H9 (cell line): ENCODE data around the gene OR56B4. TPM values are rescaled to one million over a fixed set of nuclear protein-coding genes. Genes with fewer than 3 reads are reported as not detected.

Experiments used
- DNase-seq: peaks from one replicate; pipeline ENCODE4 v3.0.0-alpha.2; 2017
- H2AFZ ChIP-seq: one replicate; pipeline ENCODE4 v1.6.1; 2013; ENCODE audit warnings: mild to moderate bottlenecking, low read length, control low read depth, moderate library complexity
- H2AK5ac ChIP-seq: 2 replicates; pipeline ENCODE4 v1.6.1; 2013; ENCODE audit warnings: low read length, control low read depth, mixed read lengths; ENCODE audit not compliant: insufficient read length
- H2BK120ac ChIP-seq: one replicate; pipeline ENCODE4 v1.6.1; 2013; ENCODE audit warnings: low read depth, mild to moderate bottlenecking, low read length, control low read depth, inconsistent platforms; ENCODE audit not compliant: poor library complexity, severe bottlenecking
- H2BK12ac ChIP-seq: 2 replicates; pipeline ENCODE4 v1.6.1; 2013; ENCODE audit warnings: low read length, control low read depth, mixed read lengths, low read depth; ENCODE audit not compliant: insufficient read length
- H2BK15ac ChIP-seq: 2 replicates; pipeline ENCODE4 v1.6.1; 2013; ENCODE audit warnings: low read depth, low read length, control low read depth
- H2BK20ac ChIP-seq: one replicate; pipeline ENCODE4 v1.6.1; 2013; ENCODE audit warnings: low read depth, mild to moderate bottlenecking, low read length, control low read depth, inconsistent platforms; ENCODE audit not compliant: poor library complexity, severe bottlenecking
- H2BK5ac ChIP-seq: 2 replicates; pipeline ENCODE4 v1.6.1; 2013; ENCODE audit warnings: low read length, control low read depth, mixed read lengths; ENCODE audit not compliant: insufficient read length
- H3K14ac ChIP-seq: 2 replicates; pipeline ENCODE4 v1.6.1; 2013; ENCODE audit warnings: low read length, control low read depth; ENCODE audit not compliant: insufficient read depth
- H3K18ac ChIP-seq: 2 replicates; pipeline ENCODE4 v1.6.1; 2013; ENCODE audit warnings: low read depth, mild to moderate bottlenecking, mixed read lengths, low read length, control low read depth; ENCODE audit not compliant: insufficient read length
- H3K23ac ChIP-seq: 2 replicates; pipeline ENCODE4 v1.6.1; 2013; ENCODE audit warnings: low read length, control low read depth, mixed read lengths, low read depth; ENCODE audit not compliant: insufficient read length
- H3K23me2 ChIP-seq: 2 replicates; pipeline ENCODE4 v1.6.1; 2013; ENCODE audit warnings: low read depth, mild to moderate bottlenecking, mixed read lengths, low read length, control low read depth; ENCODE audit not compliant: insufficient read length, poor library complexity, severe bottlenecking
- H3K27ac ChIP-seq: 2 replicates; pipeline ENCODE4 v1.5.1; 2013; ENCODE audit warnings: low read length, control low read depth, mixed read lengths, low read depth; ENCODE audit not compliant: insufficient read length
- H3K27me3 ChIP-seq: 2 replicates; pipeline ENCODE4 v1.6.1; 2013; ENCODE audit warnings: low read length, control low read depth, inconsistent platforms; ENCODE audit not compliant: insufficient read depth
- H3K4ac ChIP-seq: 2 replicates; pipeline ENCODE4 v1.6.1; 2013; ENCODE audit warnings: low read depth, mild to moderate bottlenecking, control low read depth, inconsistent platforms, low read length, moderate library complexity
- H3K4me1 ChIP-seq: 2 replicates; pipeline ENCODE4 v1.6.1; 2013; ENCODE audit warnings: low read length, control low read depth, inconsistent platforms; ENCODE audit not compliant: insufficient read depth
- H3K4me2 ChIP-seq: 2 replicates; pipeline ENCODE4 v1.6.1; 2013; ENCODE audit warnings: low read length, control low read depth, mixed read lengths; ENCODE audit not compliant: insufficient read length, insufficient read depth
- H3K56ac ChIP-seq: 2 replicates; pipeline ENCODE4 v1.6.1; 2013; ENCODE audit warnings: low read depth, mild to moderate bottlenecking, mixed read lengths, low read length, control low read depth; ENCODE audit not compliant: insufficient read length
- H3K79me1 ChIP-seq: 2 replicates; pipeline ENCODE4 v1.6.1; 2013; ENCODE audit warnings: low read depth, mild to moderate bottlenecking, moderate library complexity, low read length, control low read depth, inconsistent platforms; ENCODE audit not compliant: insufficient read depth, poor library complexity, severe bottlenecking
- H3K79me2 ChIP-seq: 2 replicates; pipeline ENCODE4 v1.6.1; 2013; ENCODE audit warnings: low read length, control low read depth, inconsistent platforms; ENCODE audit not compliant: insufficient read depth
- H3K9ac ChIP-seq: 2 replicates; pipeline ENCODE4 v1.6.1; 2013; ENCODE audit warnings: low read length, control low read depth, mixed read lengths; ENCODE audit not compliant: insufficient read length; ENCODE audit errors: extremely low read depth
- H3K9me3 ChIP-seq: one replicate; pipeline ENCODE4 v1.6.1; 2013; ENCODE audit warnings: low read depth, low read length, inconsistent platforms; ENCODE audit not compliant: control insufficient read depth
- H3T11ph ChIP-seq: one replicate; pipeline ENCODE4 v1.6.1; 2013; ENCODE audit warnings: mild to moderate bottlenecking, low read length, control low read depth, inconsistent platforms
- H4K20me1 ChIP-seq: one replicate; pipeline ENCODE4 v1.6.1; 2013; ENCODE audit not compliant: control insufficient read depth, insufficient read length, insufficient read depth
- H4K5ac ChIP-seq: 2 replicates; pipeline ENCODE4 v1.6.1; 2013; ENCODE audit warnings: low read depth, mild to moderate bottlenecking, mixed read lengths, low read length, control low read depth; ENCODE audit not compliant: insufficient read length
- H4K8ac ChIP-seq: replicated peaks from 2 replicates; pipeline ENCODE4 v1.6.1; 2013; ENCODE audit warnings: low read length, control low read depth, mixed read lengths, low read depth; ENCODE audit not compliant: insufficient read length
- H4K91ac ChIP-seq: 2 replicates; pipeline ENCODE4 v1.6.1; 2013; ENCODE audit warnings: low read depth, mild to moderate bottlenecking, moderate library complexity, mixed read lengths, low read length, control low read depth; ENCODE audit not compliant: insufficient read length
- H3K27ac Mint-ChIP-seq, 3 experiments: 2 replicates in 2 of 3; 3 replicates in 1 of 3; pipeline ENCODE4 v1.8.0; 2020 to 2021; ENCODE audit warnings: mixed read lengths in 3 of 3, mild to moderate bottlenecking in 1 of 3, moderate library complexity in 1 of 3
- H3K27me3 Mint-ChIP-seq: 2 replicates; pipeline ENCODE4 v1.8.0; 2021; ENCODE audit warnings: low read depth, mild to moderate bottlenecking, moderate library complexity, mixed read lengths
- H3K36me3 Mint-ChIP-seq, 3 experiments: 2 replicates in 2 of 3; 3 replicates in 1 of 3; pipeline ENCODE4 v1.8.0; 2020 to 2021; ENCODE audit warnings: low read depth in 3 of 3, mixed read lengths in 3 of 3; ENCODE audit not compliant: insufficient read depth in 1 of 3
- H3K4me1 Mint-ChIP-seq, 2 experiments: 2 replicates each; pipeline ENCODE4 v1.8.0; 2020; ENCODE audit warnings: mixed read lengths in 2 of 2
- H3K4me3 Mint-ChIP-seq, 2 experiments: 2 replicates in 1 of 2; 3 replicates in 1 of 2; pipeline ENCODE4 v1.8.0; 2020 to 2021; ENCODE audit warnings: mild to moderate bottlenecking in 2 of 2, mixed read lengths in 2 of 2, moderate library complexity in 1 of 2
- H3K9me3 Mint-ChIP-seq, 2 experiments: 2 replicates in 1 of 2; 3 replicates in 1 of 2; pipeline ENCODE4 v1.8.0; 2020; ENCODE audit warnings: mild to moderate bottlenecking in 2 of 2, mixed read lengths in 2 of 2, moderate library complexity in 1 of 2
- CTCF ChIP-seq: fragments of 200-600 bp; sonication (generic); conservative IDR thresholded peaks from 3 replicates; pipeline ENCODE4 v1.8.0; 2021; ENCODE audit warnings: antibody characterized with exemption, mild to moderate bottlenecking
- whole genome bisulfite sequencing: extraction: QIAGEN DNeasy Blood & Tissue Kit; methylation state at CpG from one replicate; pipeline ENCODE4 v1.1.7; 2013; ENCODE audit warnings: missing lambda C conversion rate, low lambda C conversion rate, mixed read lengths; ENCODE audit not compliant: insufficient read length; ENCODE audit errors: extremely low coverage; 5-methylcytosine and 5-hydroxymethylcytosine counted together
- total RNA-seq: library from RNA; stranded (reverse); gene quantifications from 2 replicates; pipeline ENCODE4 v1.2.1, GENCODE V29; 2021

Gene OR56B4
- total RNA-seq, 1 experiment from 2014 or later = not detected

- Histone ChIP-seq H3K4ac (no peak overlapping the region), H2BK15ac (no peak overlapping the region), H2BK120ac (no peak overlapping the region), H3K4me1 (no peaks in the 10 kb centered on the region), H3K14ac (no peak overlapping the region), H3K27me3 (no peaks in the 10 kb centered on the region), H4K5ac (no peak overlapping the region), H4K91ac (no peak overlapping the region), H2AK5ac (no peak overlapping the region), H2AFZ (no peak overlapping the region), H2BK12ac (no peak overlapping the region), H3K56ac (no peak overlapping the region), H3K27ac (no peak overlapping the region), H2BK5ac (no peak overlapping the region), H3K18ac (no peak overlapping the region), H2BK20ac (no peak overlapping the region), H4K8ac (no peak overlapping the region), H3T11ph (no peak overlapping the region), H3K23me2 (no peaks in the 10 kb centered on the region), H3K79me2 (no peaks in the 10 kb centered on the region), H3K9ac (no peak overlapping the region), H3K9me3 (no peaks in the 10 kb centered on the region), H4K20me1 (no peaks in the 10 kb centered on the region), H3K79me1 (no peaks in the 10 kb centered on the region), H3K23ac (no peak overlapping the region), H3K4me2 (no peak overlapping the region)
- Mint-ChIP-seq H3K27me3 (no peaks in the 10 kb centered on the region), H3K4me3 (no peak overlapping the region), H3K9me3 (no peaks in the 10 kb centered on the region), H3K27ac (0 out of 7 replicates have a peak overlapping the region, but pooled peaks of 1 of the 3 experiments have one; percentile 36), H3K4me1 (no peaks in the 10 kb centered on the region), H3K36me3 (no peaks in the 10 kb centered on the region)
- no CpG with 5 or more reads among the region's 1 CpG for WGBS
- no peak for TF ChIP-seq CTCF
- DNase-seq = no peak
These were observed 21.5 kb downstream of the OR56B4 start for GRCh38 chr11:6129011-6129410.
